ENCODE data around the gene UNC50. TPM values are rescaled to one million over a fixed set of nuclear protein-coding genes. Genes with fewer than 3 reads are reported as not detected.

The UNC50 gene
- total RNA-seq, 4 donors from 2014 or later = 30.3 to 43.1 (median 30.5) TPM

DNA sequence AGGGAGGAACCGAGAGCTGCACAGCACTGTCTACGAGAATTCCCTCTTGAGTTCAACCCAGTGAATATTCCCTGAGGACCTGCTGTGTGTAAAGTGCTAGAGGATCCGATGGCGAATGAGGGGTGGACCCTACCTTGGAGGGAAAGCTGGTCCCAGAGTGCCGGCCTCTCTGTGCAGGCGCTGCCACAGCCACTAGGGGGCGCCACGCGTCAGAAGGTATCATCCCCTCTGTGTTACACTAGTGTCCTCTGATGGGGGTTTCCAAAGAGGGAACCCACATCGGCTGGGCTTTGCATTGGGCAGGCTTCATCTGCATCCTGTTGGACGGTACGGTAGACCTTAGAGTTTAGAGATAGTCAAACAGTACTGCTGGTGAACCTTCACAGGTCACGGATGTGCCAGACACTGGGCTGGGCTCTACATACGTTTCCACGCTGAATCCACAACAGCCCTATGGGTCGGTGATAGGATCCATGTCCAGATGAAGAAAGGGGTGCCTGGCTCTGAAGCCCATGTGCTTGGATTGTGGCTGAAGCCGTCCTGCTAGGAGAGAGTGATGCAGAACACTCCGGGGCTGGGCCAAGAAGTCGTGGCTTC lies 39.1 kb upstream of the UNC50 start:
- H3K4me1 ChIP-seq = no peaks in the 10 kb centered on the region
- peaks cover 0 to 53% of the 10 kb centered on the region in 2 donors for H3K36me3 ChIP-seq
- TF ChIP-seq CTCF (IDR thresholded peaks at IDR 0.05 in 4 of 5, conservative IDR thresholded peaks at IDR 0.05 in 1 of 5) = peak; percentile 44 to 80 (median 67)
- TF ChIP-seq POLR2A (IDR thresholded peaks at IDR 0.05) = no peak
- ATAC-seq (peak in 1 of 2 donors; percentile 39), DNase-seq (no peak)
- no peak overlapping the region for H3K27ac ChIP-seq
- in situ Hi-C loops (cut with MboI; ENCODE audit: low sequenced_read_pairs in 4 of 4) = loop anchor here in 1 of 4 donors (25.0 kb wide), 1 partner anchor 157 kb away; no protein-coding TSS in a partner anchor
- H3K27me3 ChIP-seq = no peaks in the 10 kb centered on the region
- H3K4me3 ChIP-seq = no peak overlapping the region
- no peaks in the 10 kb centered on the region for H3K9me3 ChIP-seq
- intact Hi-C loops (cut with DNase I; ENCODE audit: low total_unique reads) = loop anchor here (10.0 kb wide), 1 partner anchor 154 kb away; no protein-coding TSS in a partner anchor

DNA sequence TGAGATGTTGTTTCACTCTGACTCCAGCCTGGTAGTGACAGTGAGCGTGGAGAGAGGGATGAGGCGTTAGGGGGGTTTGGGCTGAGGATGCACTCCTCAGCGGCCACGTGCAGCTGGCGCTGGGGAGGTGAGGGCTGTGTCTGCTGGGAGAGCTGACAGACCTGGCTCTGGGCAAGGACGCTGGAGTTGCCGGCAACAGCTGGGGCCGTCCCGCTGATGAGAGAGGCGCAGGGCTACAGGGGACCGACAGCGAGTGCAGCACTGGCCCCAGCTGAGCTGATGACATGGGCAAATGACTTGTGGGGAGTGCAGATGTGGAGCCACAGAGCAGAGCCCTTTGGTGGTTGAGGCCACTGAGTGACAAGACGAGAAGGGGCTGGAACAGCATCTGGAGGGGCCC lies 38.5 kb upstream of the UNC50 start:
- Histone ChIP-seq H3K4me3 (no peak overlapping the region), H3K4me1 (no peaks in the 10 kb centered on the region), H3K27ac (no peak overlapping the region), H3K9me3 (no peaks in the 10 kb centered on the region), H3K27me3 (no peaks in the 10 kb centered on the region), H3K36me3 (peaks cover 0 to 47% of the 10 kb centered on the region in 2 donors)
- intact Hi-C loops (cut with DNase I; ENCODE audit: low total_unique reads) (loop anchor here (10.0 kb wide), 2 partner anchors 155 to 1885 kb away; no protein-coding TSS in a partner anchor), in situ Hi-C loops (cut with MboI; ENCODE audit: low sequenced_read_pairs in 4 of 4) (loop anchor here in 1 of 4 donors (25.0 kb wide), 1 partner anchor 158 kb away; no protein-coding TSS in a partner anchor)
- TF ChIP-seq POLR2A (IDR thresholded peaks at IDR 0.05) (no peak), CTCF (IDR thresholded peaks at IDR 0.05 in 4 of 5, conservative IDR thresholded peaks at IDR 0.05 in 1 of 5) (no peak)
- ATAC-seq = no peak
- no peak for DNase-seq

DNA sequence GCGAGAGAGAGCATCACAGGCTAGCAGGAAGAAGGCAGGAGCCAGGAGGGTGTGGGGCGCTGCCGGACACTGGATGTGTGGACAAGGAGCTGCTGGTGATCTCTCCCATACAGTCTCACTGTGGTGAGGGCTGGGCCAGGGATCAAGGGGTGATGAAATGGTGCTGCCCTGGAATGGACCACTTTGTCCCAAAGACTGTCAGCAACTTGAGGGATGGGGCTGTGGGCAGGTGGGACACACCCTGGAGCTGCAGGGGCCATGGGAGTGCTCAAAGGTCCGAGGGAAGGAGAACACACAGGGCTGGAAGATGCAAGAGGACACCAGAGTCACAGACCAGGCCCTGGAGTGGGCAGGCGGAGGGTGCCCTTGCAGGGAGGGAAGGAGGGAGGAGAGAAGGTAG lies 38.0 kb upstream of the UNC50 start:
- no peak for DNase-seq
- in situ Hi-C loops (cut with MboI; ENCODE audit: low sequenced_read_pairs in 4 of 4) = loop anchor here in 1 of 4 donors (25.0 kb wide), 1 partner anchor 158 kb away; no protein-coding TSS in a partner anchor

DNA sequence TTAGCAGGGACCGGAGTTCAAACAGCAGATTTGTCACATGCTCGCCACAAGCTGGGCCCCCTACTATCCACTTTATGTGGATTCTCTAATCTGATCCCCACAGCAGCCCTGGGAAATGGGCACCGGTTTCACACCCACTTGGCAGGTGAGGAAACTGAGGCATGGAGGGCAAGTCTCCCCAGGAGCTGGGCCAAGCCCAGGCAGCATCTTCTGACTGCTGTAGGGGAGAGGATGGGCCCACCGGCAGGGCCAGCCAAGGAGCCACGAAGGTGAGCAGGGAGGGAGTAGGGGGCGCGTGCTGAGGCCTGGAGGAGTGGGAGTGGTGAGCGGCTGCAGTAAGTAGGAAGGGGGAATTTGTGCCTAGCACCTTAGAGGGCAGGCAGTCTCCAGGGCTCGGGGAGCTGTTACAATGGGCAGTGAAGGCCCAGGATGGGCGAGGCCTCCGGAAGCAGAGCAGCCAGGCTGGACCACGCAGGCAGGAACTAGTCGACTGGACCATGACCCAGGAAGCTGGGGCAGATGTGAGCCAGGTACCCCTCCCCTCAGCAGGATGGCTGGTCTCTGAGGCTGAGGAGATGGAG lies 37.2 kb upstream of the UNC50 start:
- TF ChIP-seq CTCF (IDR thresholded peaks at IDR 0.05 in 4 of 5, conservative IDR thresholded peaks at IDR 0.05 in 1 of 5) (no peak), POLR2A (IDR thresholded peaks at IDR 0.05) (no peak)
- ATAC-seq (no peak), DNase-seq (no peak)
- no peak overlapping the region for H3K4me3 ChIP-seq
- no peaks in the 10 kb centered on the region for H3K27me3 ChIP-seq
- peaks cover 0 to 37% of the 10 kb centered on the region in 2 donors for H3K36me3 ChIP-seq
- intact Hi-C loops (cut with DNase I; ENCODE audit: low total_unique reads) = loop anchor here (10.0 kb wide), 1 partner anchor 1886 kb away; no protein-coding TSS in a partner anchor
- no peaks in the 10 kb centered on the region for H3K9me3 ChIP-seq
- no peak overlapping the region for H3K27ac ChIP-seq
- H3K4me1 ChIP-seq = no peaks in the 10 kb centered on the region
- in situ Hi-C loops (cut with MboI; ENCODE audit: low sequenced_read_pairs in 4 of 4) = loop anchor here in 1 of 4 donors (25.0 kb wide), 1 partner anchor 159 kb away; no protein-coding TSS in a partner anchor

More for the DNA sequence above, 38.0 kb upstream of the UNC50 start:
- intact Hi-C loops (cut with DNase I; ENCODE audit: low total_unique reads) = loop anchor here (10.0 kb wide), 1 partner anchor 1886 kb away; no protein-coding TSS in a partner anchor
- no peak for ATAC-seq
- H3K27ac ChIP-seq = no peak overlapping the region
- H3K27me3 ChIP-seq = no peaks in the 10 kb centered on the region
- no peaks in the 10 kb centered on the region for H3K4me1 ChIP-seq
- H3K36me3 ChIP-seq = peaks cover 0 to 43% of the 10 kb centered on the region in 2 donors
- no peak overlapping the region for H3K4me3 ChIP-seq
- TF ChIP-seq POLR2A (IDR thresholded peaks at IDR 0.05) = no peak
- TF ChIP-seq CTCF (IDR thresholded peaks at IDR 0.05 in 4 of 5, conservative IDR thresholded peaks at IDR 0.05 in 1 of 5) = no peak
- no peaks in the 10 kb centered on the region for H3K9me3 ChIP-seq
